HCT116 (cell line): ENCODE measurements around the gene TLR3. TPM values are rescaled to one million over a fixed set of nuclear protein-coding genes. Genes with fewer than 3 reads are reported as not detected.
A peak's percentile ranks its signal among the peaks of the same experiment; 100 is the strongest.

Experiments used
- ATAC-seq: fragments of 200-7000 bp; cut with Tn5 transposase; 2 replicates; pipeline ENCODE4 v1.9.1; 2020; ENCODE audit warnings: mild to moderate bottlenecking, moderate library complexity
- BruUV-seq: library from RNA; stranded (reverse); fragments of 400-500 nt; replicated peaks from 2 replicates; lab custom pipeline; 2021; lab: Mats Ljungman, UMichigan
- CTCF ChIA-PET: fragments of 300-600 bp; sonication (Branson Sonifier 250); formaldehyde crosslinking; loops from one replicate; lab custom pipeline; 2021; ENCODE audit warnings: antibody characterized with exemption; lab: Charles Lee
- POLR2A ChIA-PET: fragments of 300-600, 350-600 bp; sonication (Branson Sonifier 250); formaldehyde crosslinking; loops from one replicate; lab custom pipeline; 2021; ENCODE audit warnings: antibody characterized with exemption; lab: Charles Lee
- RAD21 ChIA-PET, 2 experiments: fragments of 300-600 bp; sonication (Branson Sonifier 250); formaldehyde crosslinking; loops; one replicate each; lab custom pipeline; 2023; ENCODE audit warnings: low total read pairs in 2 of 2; ENCODE audit not compliant: uncharacterized antibody in 2 of 2, unreplicated experiment in 2 of 2, low non-redundant PET in 1 of 2; lab: Charles Lee
- DNase-seq: peaks from one replicate; pipeline ENCODE4 v3.0.0-alpha.2; 2010; ENCODE audit warnings: low read depth, low spot score
- H2AFZ ChIP-seq: fragments of 200-600 bp; shearing (Covaris generic), sonication (generic); 2 replicates; pipeline ENCODE4 v1.6.1; 2017; ENCODE audit warnings: low read depth, mixed run types, mixed read lengths, antibody characterized with exemption, low read length; ENCODE audit not compliant: poor library complexity, severe bottlenecking
- H3K27ac ChIP-seq: 2 replicates; pipeline ENCODE4 v1.5.1; 2012; ENCODE audit warnings: low read depth, low read length
- H3K27me3 ChIP-seq: fragments of 200-600 bp; sonication (generic); 2 replicates; pipeline ENCODE4 v1.6.1; 2016; ENCODE audit warnings: mixed run types, low read length, mixed read lengths; ENCODE audit not compliant: insufficient read depth
- H3K36me3 ChIP-seq, 2 experiments: fragments of 200-500 bp in 1 of 2; fragments of 200-600 bp in 1 of 2; sonication (Bioruptor generic) in 1 of 2; sonication (generic) in 1 of 2; 2 replicates each; pipeline versions ENCODE4 v1.5.1 to v1.6.1; 2014 to 2016; ENCODE audit warnings: low read length in 2 of 2, inconsistent platforms in 1 of 2, mixed read lengths in 1 of 2, mixed run types in 1 of 2; ENCODE audit not compliant: insufficient read depth in 2 of 2, control insufficient read depth in 1 of 2
- H3K4me1 ChIP-seq, 2 experiments: fragments of 200-600 bp in 1 of 2; sonication (generic) in 1 of 2; 2 replicates each; pipeline versions ENCODE4 v1.5.1 to v1.6.1; 2012 to 2017; ENCODE audit warnings: low read length in 2 of 2, inconsistent platforms in 1 of 2, mild to moderate bottlenecking in 1 of 2, mixed read lengths in 1 of 2, mixed run types in 1 of 2, moderate library complexity in 1 of 2; ENCODE audit not compliant: insufficient read depth in 2 of 2, control insufficient read depth in 1 of 2
- H3K4me2 ChIP-seq: fragments of 200-600 bp; sonication (generic); 2 replicates; pipeline ENCODE4 v1.6.1; 2017; ENCODE audit warnings: mixed run types, low read length, mixed read lengths
- H3K4me3 ChIP-seq, 2 experiments: fragments of 200-600 bp in 1 of 2; sonication (generic) in 1 of 2; replicated peaks in 1 of 2; 2 replicates each; pipeline ENCODE4 v1.5.1; 2011 to 2016; ENCODE audit warnings: low read length in 2 of 2, control low read depth in 1 of 2, low read depth in 1 of 2, mild to moderate bottlenecking in 1 of 2, mixed read lengths in 1 of 2, mixed run types in 1 of 2
- H3K79me2 ChIP-seq: fragments of 200-600 bp; sonication (generic); 2 replicates; pipeline ENCODE4 v1.6.1; 2017; ENCODE audit warnings: mild to moderate bottlenecking, mixed run types, low read length, moderate library complexity, mixed read lengths; ENCODE audit not compliant: insufficient read depth
- H3K9ac ChIP-seq: fragments of 200-600 bp; sonication (generic); 2 replicates; pipeline ENCODE4 v1.6.1; 2016; ENCODE audit warnings: low read length, mixed read lengths
- H3K9me2 ChIP-seq: fragments of 200-600 bp; sonication (generic), shearing (Covaris generic); 2 replicates; pipeline ENCODE4 v1.6.1; 2017; ENCODE audit warnings: mixed run types, mild to moderate bottlenecking, moderate library complexity; ENCODE audit not compliant: insufficient read depth
- H3K9me3 ChIP-seq, 2 experiments: fragments of 200-500 bp in 1 of 2; fragments of 200-600 bp in 1 of 2; sonication (Bioruptor generic) in 1 of 2; sonication (generic) in 1 of 2; 2 replicates each; pipeline ENCODE4 v1.6.1; 2014 to 2017; ENCODE audit warnings: low read length in 2 of 2, mixed read lengths in 2 of 2, inconsistent platforms in 1 of 2, low read depth in 1 of 2, mild to moderate bottlenecking in 1 of 2, mixed run types in 1 of 2, moderate library complexity in 1 of 2; ENCODE audit not compliant: control insufficient read depth in 1 of 2, insufficient read depth in 1 of 2
- H4K20me1 ChIP-seq: fragments of 200-600 bp; sonication (generic), shearing (Covaris generic); 2 replicates; pipeline ENCODE4 v1.6.1; 2017; ENCODE audit warnings: mixed run types, mild to moderate bottlenecking, moderate library complexity; ENCODE audit not compliant: insufficient read depth
- CEBPB ChIP-seq: IDR thresholded peaks from 2 replicates; pipeline ENCODE4 v1.6.1; 2012; ENCODE audit warnings: low read depth
- CTCF ChIP-seq, 3 experiments: fragments of 200-600 bp in 1 of 3; sonication (generic) in 1 of 3; IDR thresholded peaks in 2 of 3; conservative IDR thresholded peaks in 1 of 3; 2 replicates each; pipeline ENCODE4 v1.5.1; 2012 to 2017; ENCODE audit warnings: low read depth in 2 of 3, low read length in 2 of 3, antibody characterized with exemption in 1 of 3, borderline replicate concordance in 1 of 3, control low read depth in 1 of 3, mild to moderate bottlenecking in 1 of 3, mixed read lengths in 1 of 3, mixed run types in 1 of 3, moderate library complexity in 1 of 3; ENCODE audit not compliant: insufficient read depth in 1 of 3
- ELF1 ChIP-seq: IDR thresholded peaks from 2 replicates; pipeline ENCODE4 v1.6.1; 2012; ENCODE audit warnings: low read depth, borderline replicate concordance
- EZH2 ChIP-seq: fragments of 200-600 bp; sonication (generic); IDR thresholded peaks from 2 replicates; pipeline ENCODE4 v1.6.1; 2017; ENCODE audit warnings: antibody characterized with exemption, mixed run types
- EZH2phosphoT487 ChIP-seq: fragments of 200-600 bp; IDR thresholded peaks from 2 replicates; pipeline ENCODE4 v1.6.1; 2018; ENCODE audit warnings: antibody characterized with exemption, borderline replicate concordance
- POLR2AphosphoS5 ChIP-seq: IDR thresholded peaks from 2 replicates; pipeline ENCODE4 v1.6.1; 2011; ENCODE audit warnings: mild to moderate bottlenecking, low read depth, low read length, moderate library complexity
- REST ChIP-seq: IDR thresholded peaks from 2 replicates; pipeline ENCODE4 v1.6.1; 2012; ENCODE audit warnings: low read depth
- SIN3A ChIP-seq: IDR thresholded peaks from 2 replicates; pipeline ENCODE4 v1.6.1; 2012; ENCODE audit warnings: low read depth
- SRF ChIP-seq: IDR thresholded peaks from 2 replicates; pipeline ENCODE4 v1.6.1; 2012; ENCODE audit warnings: low read depth
- ZBTB33 ChIP-seq: IDR thresholded peaks from 2 replicates; pipeline ENCODE4 v1.6.1; 2011; ENCODE audit warnings: mild to moderate bottlenecking, low read length, moderate library complexity; ENCODE audit not compliant: insufficient replicate concordance; ENCODE audit errors: extremely low read depth
- ZFX ChIP-seq: fragments of 450-650 bp; IDR thresholded peaks from 2 replicates; pipeline ENCODE4 v1.6.1; 2017
- ZNF274 ChIP-seq: fragments of 200-500 bp; sonication (Bioruptor generic); IDR thresholded peaks from 2 replicates; pipeline ENCODE4 v1.6.1; 2014; ENCODE audit warnings: mild to moderate bottlenecking, low read depth, low read length, inconsistent platforms
- intact Hi-C: fragments of 100-400 bp; cut with micrococcal nuclease; formaldehyde crosslinking; loops from 2 replicates; pipeline ENCODE4 v1.10.0; 2022
- total RNA-seq: library from RNA; stranded (reverse); gene quantifications from one replicate; pipeline ENCODE4 v1.2.1, GENCODE V29; 2021; ENCODE audit not compliant: unreplicated experiment

The TLR3 gene
- total RNA-seq, 1 experiment from 2014 or later, result 1.3 TPM

GRCh38 chr4:186128842-186129241, 59.9 kb downstream of the TLR3 start:
- H3K4me2 ChIP-seq, result no peak overlapping the region
- no TSS peak for BruUV-seq
- CTCF ChIA-PET, result interaction anchor here (1.5 kb wide), 1 partner anchor 9 kb away, joined by 6 read pairs; no protein-coding TSS in a partner anchor
- no peaks in the 10 kb centered on the region for H3K27me3 ChIP-seq
- TF ChIP-seq REST, result no peak
- no peak overlapping the region for H3K27ac ChIP-seq
- RAD21 ChIA-PET, result no interaction called here
- intact Hi-C loops, result no loop called here
- no peak for DNase-seq
- no peaks in the 10 kb centered on the region for H3K9me3 ChIP-seq
- ATAC-seq, result no peak
- H4K20me1 ChIP-seq, result no peaks in the 10 kb centered on the region
- no peak overlapping the region for H3K4me3 ChIP-seq
- H3K9ac ChIP-seq, result no peak overlapping the region
- H2AFZ ChIP-seq, result no peak overlapping the region
- no peaks in the 10 kb centered on the region for H3K9me2 ChIP-seq
- no peaks in the 10 kb centered on the region for H3K36me3 ChIP-seq
- H3K4me1 ChIP-seq, result peaks cover 10 to 13% of the 10 kb centered on the region in 2 experiments
- H3K79me2 ChIP-seq, result no peaks in the 10 kb centered on the region
- POLR2A ChIA-PET, result no interaction called here

GRCh38 chr4:186131935-186132334, 63.0 kb downstream of the TLR3 start:
- H3K27me3 ChIP-seq, result no peaks in the 10 kb centered on the region
- BruUV-seq, result no TSS peak
- DNase-seq (no peak), ATAC-seq (no peak)
- H3K9me3 ChIP-seq, result no peaks in the 10 kb centered on the region
- H3K27ac ChIP-seq, result no peak overlapping the region
- TF ChIP-seq CEBPB, result no peak
- no peak for TF ChIP-seq ELF1
- no peak for TF ChIP-seq EZH2phosphoT487
- no peak for TF ChIP-seq POLR2AphosphoS5
- no peak for TF ChIP-seq SIN3A
- no peak for TF ChIP-seq CTCF (IDR thresholded peaks at IDR 0.05 in 2 of 3, conservative IDR thresholded peaks at IDR 0.05 in 1 of 3; ENCODE audit: borderline replicate concordance in 1 of 3, insufficient read depth in 1 of 3, low read depth in 2 of 3, low read length in 2 of 3)
- no peak for TF ChIP-seq SRF
- no peak for TF ChIP-seq EZH2
- no peak for TF ChIP-seq ZNF274
- TF ChIP-seq ZFX, result no peak
- TF ChIP-seq ZBTB33, result no peak
- H4K20me1 ChIP-seq, result no peaks in the 10 kb centered on the region
- no peaks in the 10 kb centered on the region for H3K9me2 ChIP-seq
- ChIA-PET POLR2A (no interaction called here), RAD21 (interaction anchor here in 1 of 2 experiments (1.4 kb wide), 1 partner anchor 64 kb away, joined by 3 read pairs; no protein-coding TSS in a partner anchor), CTCF (interaction anchor here (1.3 kb wide), 1 partner anchor 94 kb away, joined by 4 read pairs; no protein-coding TSS in a partner anchor)
- H3K4me2 ChIP-seq, result peak overlapping the region; percentile 56; the same call in 1 of the 2 replicates
- no peak overlapping the region for H2AFZ ChIP-seq
- H3K4me3 ChIP-seq, result no peak overlapping the region
- H3K79me2 ChIP-seq, result no peaks in the 10 kb centered on the region
- H3K4me1 ChIP-seq, result peaks cover 10 to 13% of the 10 kb centered on the region in 2 experiments
- intact Hi-C loops, result no loop called here
- no peaks in the 10 kb centered on the region for H3K36me3 ChIP-seq
- H3K9ac ChIP-seq, result no peak overlapping the region
